GM12801 (cell line): ENCODE measurements around the gene CEL.

Experiments
- CTCF ChIP-seq: IDR thresholded peaks from one replicate; pipeline ENCODE4 v1.5.1; 2011; ENCODE audit warnings: control low read depth; ENCODE audit not compliant: insufficient read length; ENCODE audit errors: extremely low read depth

The CEL gene

GRCh38 chr9:133067006-133067405, 5.2 kb downstream of the CEL start:
- TF ChIP-seq CTCF, result no peak

GRCh38 chr9:133067813-133068212, 6.0 kb downstream of the CEL start:
- no peak for TF ChIP-seq CTCF

- no peak for TF ChIP-seq CTCF
Measured at GRCh38 chr9:133071484-133072150, 9.8 kb downstream of the CEL start.

- TF ChIP-seq CTCF, result no peak
Measured at GRCh38 chr9:133073086-133074014, 11.6 kb downstream of the CEL start.

- TF ChIP-seq CTCF, result no peak
Measured at GRCh38 chr9:133074111-133074651, 12.4 kb downstream of the CEL start.

- TF ChIP-seq CTCF, result no peak
Measured at GRCh38 chr9:133075925-133076630, 14.3 kb downstream of the CEL start.

- no peak for TF ChIP-seq CTCF
Measured at GRCh38 chr9:133076691-133077090, 14.9 kb downstream of the CEL start.
